SK-N-MC (cell line): ENCODE measurements around the gene LYZL6.

Experiments used
- EZH2 ChIP-seq: fragments of 200-600 bp; sonication (generic); IDR thresholded peaks from one replicate; pipeline ENCODE4 v1.6.1; 2017; ENCODE audit warnings: antibody characterized with exemption
- POLR2AphosphoS5 ChIP-seq: IDR thresholded peaks from 2 replicates; pipeline ENCODE4 v1.6.1; 2012; ENCODE audit warnings: mild to moderate bottlenecking, low read depth, low read length, borderline replicate concordance

DNA sequence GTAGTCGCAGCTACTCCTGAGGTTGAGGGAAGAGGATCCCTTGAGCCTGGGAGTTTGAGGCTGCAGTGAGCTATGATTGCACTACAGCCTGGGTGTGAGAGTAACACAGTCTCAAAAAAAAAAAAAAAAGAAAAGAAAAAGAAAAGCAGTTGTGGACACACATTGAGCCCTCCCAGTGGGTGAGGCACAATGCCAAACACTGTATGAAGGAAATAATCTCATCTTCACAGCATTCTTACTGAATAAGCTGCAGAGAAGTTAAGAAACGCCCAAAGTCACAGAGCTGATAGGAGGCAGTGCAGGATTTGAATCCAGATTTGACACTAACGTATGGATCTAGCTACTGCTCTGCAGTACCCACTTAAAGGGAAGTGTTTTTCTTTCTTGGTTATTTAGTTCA is 5.9 kb upstream of the LYZL6 start:
- TF ChIP-seq EZH2 (no peak), POLR2AphosphoS5 (no peak)
